WERI-Rb-1 (cell line): ENCODE data around the gene ZSCAN5A.

ENCODE experiments used
- DNase-seq: peaks from one replicate; pipeline ENCODE4 v3.0.0-alpha.2; 2020
- H3K27ac ChIP-seq: fragments of 250-450 bp; sonication (Bioruptor Pico); 2 replicates; pipeline ENCODE4 v1.5.1; 2020; ENCODE audit warnings: mild to moderate bottlenecking, moderate library complexity
- H3K27me3 ChIP-seq: fragments of 250-450 bp; sonication (Bioruptor Pico); 2 replicates; pipeline ENCODE4 v1.5.1; 2021; ENCODE audit warnings: mild to moderate bottlenecking, low read depth, moderate library complexity; ENCODE audit not compliant: insufficient read depth, severe bottlenecking
- H3K36me3 ChIP-seq: fragments of 250-450 bp; sonication (Bioruptor Pico); 2 replicates; pipeline ENCODE4 v1.5.1; 2020; ENCODE audit warnings: mild to moderate bottlenecking, moderate library complexity
- H3K4me3 ChIP-seq: 2 replicates; pipeline ENCODE4 v1.5.1; 2011; ENCODE audit warnings: low read depth, mild to moderate bottlenecking, control low read depth, low read length
- H3K9me3 ChIP-seq: fragments of 250-450 bp; sonication (Bioruptor Pico); 2 replicates; pipeline ENCODE4 v1.5.1; 2021; ENCODE audit warnings: mild to moderate bottlenecking, moderate library complexity; ENCODE audit not compliant: severe bottlenecking
- TF ChIP-seq, protein P1 (sequence below): IDR thresholded peaks from 2 replicates; pipeline ENCODE4 v1.5.1; 2011; ENCODE audit warnings: low read depth, mild to moderate bottlenecking, control low read depth, inconsistent platforms, low read length

The ZSCAN5A gene

GRCh38 chr19:56174086-56174485 is 140.6 kb downstream of the ZSCAN5A start:
- Histone ChIP-seq H3K27me3 (no peaks in the 10 kb centered on the region), H3K4me3 (no peak overlapping the region)

More at GRCh38 chr19:56174086-56174485, 140.6 kb downstream of the ZSCAN5A start:
- Histone ChIP-seq H3K9me3 (no peaks in the 10 kb centered on the region), H3K27ac (no peak overlapping the region), H3K36me3 (no peaks in the 10 kb centered on the region)
- TF ChIP-seq, protein P1, sequence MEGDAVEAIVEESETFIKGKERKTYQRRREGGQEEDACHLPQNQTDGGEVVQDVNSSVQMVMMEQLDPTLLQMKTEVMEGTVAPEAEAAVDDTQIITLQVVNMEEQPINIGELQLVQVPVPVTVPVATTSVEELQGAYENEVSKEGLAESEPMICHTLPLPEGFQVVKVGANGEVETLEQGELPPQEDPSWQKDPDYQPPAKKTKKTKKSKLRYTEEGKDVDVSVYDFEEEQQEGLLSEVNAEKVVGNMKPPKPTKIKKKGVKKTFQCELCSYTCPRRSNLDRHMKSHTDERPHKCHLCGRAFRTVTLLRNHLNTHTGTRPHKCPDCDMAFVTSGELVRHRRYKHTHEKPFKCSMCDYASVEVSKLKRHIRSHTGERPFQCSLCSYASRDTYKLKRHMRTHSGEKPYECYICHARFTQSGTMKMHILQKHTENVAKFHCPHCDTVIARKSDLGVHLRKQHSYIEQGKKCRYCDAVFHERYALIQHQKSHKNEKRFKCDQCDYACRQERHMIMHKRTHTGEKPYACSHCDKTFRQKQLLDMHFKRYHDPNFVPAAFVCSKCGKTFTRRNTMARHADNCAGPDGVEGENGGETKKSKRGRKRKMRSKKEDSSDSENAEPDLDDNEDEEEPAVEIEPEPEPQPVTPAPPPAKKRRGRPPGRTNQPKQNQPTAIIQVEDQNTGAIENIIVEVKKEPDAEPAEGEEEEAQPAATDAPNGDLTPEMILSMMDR = no peak
- DNase-seq = no peak
